Limb (tissue), 2 donors: ENCODE data around the gene LMBRD2.

Source experiments
- DNase-seq, 2 donors: peaks; one replicate each; pipeline ENCODE4 v3.0.0-alpha.2; 2016; ENCODE audit errors: extremely low spot score in 2 of 2

LMBRD2 gene

GRCh38 chr5:36108758-36109460, 42.8 kb downstream of the LMBRD2 start:
- no peak for DNase-seq

GRCh38 chr5:36105819-36106218, 45.9 kb downstream of the LMBRD2 start:
- DNase-seq, result no peak

DNA sequence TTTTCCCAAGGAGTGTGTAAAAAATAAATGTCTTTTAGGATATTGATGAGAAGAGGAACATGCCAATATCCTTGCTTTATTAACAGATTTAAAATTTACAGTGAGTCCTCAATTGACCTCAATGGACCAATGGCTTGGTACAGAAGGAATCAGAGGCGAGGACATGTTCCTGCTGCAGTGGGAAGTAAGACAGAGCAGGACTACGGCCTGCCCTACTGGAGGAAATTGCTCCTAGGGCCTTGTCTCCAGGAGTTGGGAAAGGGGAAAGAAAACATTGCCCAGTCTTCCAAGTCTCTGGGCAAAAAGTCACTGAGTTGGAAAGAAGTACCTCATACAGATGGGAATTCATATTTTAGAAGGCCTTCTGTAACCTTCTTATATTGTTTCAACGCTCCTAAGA, 51.9 kb downstream of the LMBRD2 start:
- DNase-seq, result no peak

- DNase-seq, result no peak
Measured at GRCh38 chr5:36096486-36096885, 55.2 kb downstream of the LMBRD2 start.

GRCh38 chr5:36089989-36090388, 61.7 kb downstream of the LMBRD2 start:
- no peak for DNase-seq

- DNase-seq, result peak in 1 of 2 donors; percentile 23
Measured at GRCh38 chr5:36079200-36079781, 72.4 kb downstream of the LMBRD2 start.

DNA sequence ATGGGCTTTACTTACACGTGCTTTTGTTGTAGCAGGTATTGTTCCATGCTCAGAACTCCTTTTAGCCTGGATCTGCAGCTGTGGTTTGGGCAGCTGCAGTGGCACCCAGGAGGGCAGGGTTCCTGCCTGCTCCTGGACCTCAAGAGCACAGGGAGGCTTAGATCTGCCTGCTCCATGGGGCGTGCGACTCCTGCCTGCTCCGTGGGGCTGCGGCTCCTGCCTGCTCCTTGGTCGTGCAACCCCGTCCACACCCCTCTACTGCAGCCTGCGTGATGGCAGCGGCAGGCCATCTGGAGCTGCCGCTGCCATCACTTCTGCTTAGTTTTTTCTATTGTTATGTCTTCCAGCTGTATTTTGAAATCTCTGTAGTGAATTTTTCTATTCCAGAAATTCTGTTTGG, 73.3 kb downstream of the LMBRD2 start:
- DNase-seq, result no peak

DNA sequence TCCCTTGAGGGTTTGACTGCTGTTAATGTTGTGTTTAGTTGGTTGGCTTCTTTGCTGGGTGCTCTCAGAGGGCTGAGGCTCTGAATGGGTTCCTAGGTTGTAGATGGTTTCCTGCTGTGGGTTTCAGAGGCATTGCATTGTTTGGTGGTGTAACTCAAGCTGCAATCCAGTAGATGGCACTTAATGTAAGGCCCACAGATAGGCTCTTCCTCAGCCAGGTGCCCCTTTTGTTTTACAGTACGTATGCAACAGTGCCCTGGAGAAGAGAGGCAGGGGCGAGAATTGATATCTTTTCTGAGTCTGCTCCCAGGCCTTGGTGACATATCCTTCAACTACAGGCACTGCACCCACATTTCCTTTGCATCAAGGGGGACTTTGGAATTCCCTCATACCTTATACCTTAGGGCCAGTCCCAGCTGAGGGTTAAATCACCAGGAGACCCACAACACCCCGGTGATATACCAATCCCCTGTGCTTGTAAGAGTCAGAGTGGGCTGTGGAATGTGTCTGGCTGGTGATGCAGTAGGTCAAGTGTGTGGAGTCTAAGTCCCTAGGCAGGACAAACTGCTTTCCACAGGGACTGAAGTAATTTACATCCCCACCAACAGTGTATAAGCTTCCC, 78.0 kb downstream of the LMBRD2 start:
- no peak for DNase-seq

DNA sequence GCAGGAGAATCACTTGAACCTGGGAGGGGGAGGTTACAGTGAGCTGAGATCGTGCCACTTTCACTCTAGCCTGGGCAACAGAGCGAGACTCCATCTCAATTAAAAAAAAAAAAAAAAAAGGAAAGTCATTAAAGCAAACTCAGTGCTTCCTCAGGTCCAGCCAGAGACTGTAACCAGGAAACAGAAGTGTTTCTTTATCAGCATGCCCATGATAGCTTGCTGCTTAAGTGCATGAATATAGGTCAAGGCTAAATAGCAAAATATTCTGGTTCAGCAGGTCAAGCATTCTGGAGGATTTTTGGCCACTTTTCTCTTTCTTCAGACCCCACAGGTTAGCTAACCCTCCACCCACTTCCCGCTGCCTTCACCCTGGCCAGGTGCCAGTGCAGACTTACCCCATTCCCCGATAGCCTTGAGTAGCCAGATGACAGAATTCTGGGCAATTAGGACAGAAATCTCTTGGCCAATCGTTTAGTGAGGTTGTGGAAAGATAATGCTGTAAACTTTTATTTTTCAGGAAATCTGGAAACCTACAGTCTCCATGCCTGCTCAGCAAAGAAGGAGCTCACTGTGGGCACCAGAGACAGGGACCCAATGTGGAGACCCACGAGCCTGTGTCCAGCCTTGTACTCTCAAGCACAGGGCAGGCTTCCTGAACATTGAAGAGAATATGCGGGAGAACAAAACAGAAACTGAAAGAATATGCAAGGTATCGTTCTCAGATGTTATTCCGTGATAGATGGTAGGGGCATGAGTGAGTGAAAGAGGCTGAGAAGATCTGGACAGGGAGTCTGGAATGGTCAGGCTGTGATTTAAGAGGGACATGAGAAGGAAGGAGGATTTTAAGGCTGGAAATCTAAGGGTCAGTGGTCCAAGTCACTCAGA, 80.8 kb downstream of the LMBRD2 start:
- DNase-seq, result no peak

- no peak for DNase-seq
Measured at GRCh38 chr5:36068751-36069281, 82.9 kb downstream of the LMBRD2 start.

DNA sequence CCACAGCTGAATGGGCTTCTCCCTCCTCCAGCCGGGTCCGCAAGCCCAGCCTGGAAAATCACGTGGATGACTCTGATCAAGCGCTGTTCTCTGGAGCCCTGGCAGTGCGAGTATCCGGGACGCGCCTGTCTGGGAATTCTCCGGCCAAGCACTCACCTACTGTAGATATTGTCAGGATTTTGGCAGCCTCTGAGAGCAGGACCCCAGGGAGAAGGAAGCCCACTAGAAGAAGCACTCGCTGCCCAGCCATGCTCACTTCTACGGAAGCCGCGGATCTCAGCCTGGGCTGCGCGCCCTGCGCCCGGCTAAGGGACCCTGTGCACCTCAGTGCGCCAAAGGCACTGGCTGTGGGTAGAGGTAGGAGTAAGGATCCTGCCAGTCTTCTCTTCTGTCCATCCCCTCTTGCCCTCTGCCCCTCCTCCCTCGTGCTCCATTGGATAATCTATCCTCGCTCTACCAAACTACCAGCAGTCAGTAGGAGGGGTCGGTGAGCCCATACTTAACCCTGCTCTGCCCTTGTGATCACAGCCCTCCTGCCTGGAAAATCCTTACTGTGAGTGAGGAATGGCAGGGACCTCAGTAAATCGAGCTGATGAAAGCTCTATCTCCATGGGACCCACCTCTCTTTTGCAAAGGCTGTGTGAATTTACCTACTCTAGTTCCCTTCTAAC, 85.0 kb downstream of the LMBRD2 start, which contains the start of gene UGT3A2:
TSS of gene UGT3A2 (minus strand) at position 343 of the 671 bp plus-strand sequence. CDS start at position 250, 93 bp downstream.
- peak; percentile 12 to 46 for DNase-seq

DNA sequence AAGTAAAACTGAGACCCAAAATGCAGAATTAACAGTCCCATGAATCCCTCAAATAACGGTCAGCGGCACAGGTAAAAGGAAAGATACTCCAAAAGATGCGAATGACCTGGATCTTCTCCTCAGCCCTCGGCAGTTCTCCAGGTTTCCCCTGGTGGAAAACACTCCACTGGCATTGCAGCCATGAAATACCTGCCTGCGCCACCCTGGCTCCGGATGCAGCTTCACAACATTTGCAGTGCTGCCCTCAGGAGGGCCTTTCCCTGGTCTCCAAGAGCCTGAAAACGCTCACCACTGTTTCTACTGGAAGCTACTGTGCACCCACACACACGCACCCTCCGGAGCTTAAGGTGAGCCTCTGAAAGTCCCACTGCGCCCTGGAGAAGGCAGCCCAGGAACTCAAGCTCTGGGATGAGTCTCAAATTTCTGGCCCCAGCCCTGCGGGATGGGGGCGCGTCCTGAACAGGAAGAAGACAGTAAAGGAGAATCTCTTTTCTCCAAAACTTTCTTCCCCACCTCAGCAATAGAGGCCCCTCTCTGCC, 85.6 kb downstream of the LMBRD2 start:
- no peak for DNase-seq

DNA sequence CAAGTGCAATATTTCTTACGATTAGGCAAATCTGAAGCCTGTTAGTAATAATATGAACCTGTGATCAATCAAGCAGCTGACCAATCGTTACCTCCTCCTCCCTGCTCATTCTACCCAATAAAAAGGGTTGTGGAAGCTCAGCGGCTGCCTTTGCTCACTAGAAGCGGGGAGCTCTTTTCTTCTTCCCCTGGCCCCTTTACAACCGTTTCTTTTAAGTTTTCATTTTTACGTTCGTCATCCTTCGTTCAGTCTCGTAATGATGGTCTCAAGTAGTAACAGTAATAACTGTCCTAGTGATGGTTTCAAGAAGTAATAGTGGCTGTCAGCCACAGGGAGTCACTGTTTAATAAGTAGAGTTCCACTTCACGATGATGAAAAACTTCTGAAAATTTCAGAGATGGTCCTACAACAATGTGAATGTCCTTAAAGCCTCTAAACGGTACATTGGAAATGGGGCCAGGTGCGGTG, 91.2 kb downstream of the LMBRD2 start:
- peak in 1 of 2 donors; percentile 21 for DNase-seq

- DNase-seq, result no peak
Measured at GRCh38 chr5:36059571-36060419, 91.9 kb downstream of the LMBRD2 start.

- DNase-seq, result no peak
Measured at GRCh38 chr5:36058776-36059175, 92.9 kb downstream of the LMBRD2 start.

- DNase-seq, result no peak
Measured at GRCh38 chr5:36057386-36057785, 94.3 kb downstream of the LMBRD2 start.

DNA sequence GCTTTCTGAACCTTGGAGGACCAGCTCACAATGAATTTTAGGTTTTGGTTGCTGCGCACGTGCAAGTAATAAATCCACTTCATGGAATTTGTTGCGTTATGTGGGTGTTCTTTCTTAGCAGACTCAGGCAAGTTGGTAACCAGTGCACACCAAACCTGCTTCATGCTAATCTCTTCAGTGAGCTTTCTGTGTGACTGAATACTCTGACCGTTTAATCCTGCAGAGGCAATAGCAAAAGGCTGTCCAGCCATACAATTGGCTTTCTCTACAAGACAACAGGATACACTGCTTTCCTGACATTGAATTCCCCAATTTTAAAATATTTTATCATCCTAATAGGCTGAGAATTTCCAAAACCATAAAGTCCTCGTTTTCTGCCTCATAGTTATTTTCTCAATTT, 95.3 kb downstream of the LMBRD2 start:
- no peak for DNase-seq

DNA sequence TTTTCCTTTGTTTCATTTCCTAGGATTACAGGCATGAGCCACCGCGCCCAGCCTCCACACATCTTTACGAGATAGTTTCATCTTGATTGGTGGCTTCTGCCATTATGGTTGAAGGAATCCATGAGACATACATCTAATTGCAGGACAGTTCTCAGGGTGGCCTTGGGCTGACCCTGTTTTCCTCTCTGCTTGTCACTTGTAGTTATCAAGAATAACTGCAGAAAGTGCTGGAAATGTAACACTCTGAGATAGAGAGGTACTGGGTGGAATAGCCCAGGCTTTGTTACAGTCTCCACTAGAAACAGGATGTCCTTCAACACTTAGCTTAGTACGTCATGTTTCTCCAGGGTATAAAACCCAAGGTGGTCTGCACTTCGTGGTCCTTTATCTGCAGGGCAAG, 95.7 kb downstream of the LMBRD2 start:
- no peak for DNase-seq

GRCh38 chr5:36054647-36055046, 97.0 kb downstream of the LMBRD2 start:
- DNase-seq, result no peak

DNA sequence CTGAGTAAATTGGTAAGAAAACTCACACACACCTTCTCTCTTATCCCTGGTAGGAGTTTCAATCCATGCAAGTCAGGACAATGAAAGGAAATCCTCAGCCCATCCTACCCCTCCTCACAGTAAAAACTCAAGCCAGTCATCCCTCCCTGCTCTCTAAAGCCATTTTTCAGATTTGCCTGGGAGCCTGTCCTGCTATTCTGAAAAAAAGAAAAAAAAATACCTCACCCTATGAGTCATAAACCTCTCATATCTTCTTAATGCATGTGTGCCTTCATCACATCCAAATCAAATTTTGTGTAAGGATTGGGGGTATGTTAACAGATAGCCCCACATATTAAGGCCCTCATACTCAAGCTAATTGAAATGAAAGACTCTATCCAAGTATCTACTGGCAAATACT, 99.1 kb downstream of the LMBRD2 start:
- no peak for DNase-seq
